WI38 (cell line): ENCODE results near the gene CDC6.

Experiments used
- H3K4me3 ChIP-seq: 2 replicates; pipeline ENCODE4 v1.5.1; 2011; ENCODE audit warnings: low read depth, mild to moderate bottlenecking, control low read depth, low read length
- TF ChIP-seq, protein P1 (sequence below): IDR thresholded peaks from 2 replicates; pipeline ENCODE4 v1.5.1; 2012; ENCODE audit warnings: low read depth, mild to moderate bottlenecking, control low read depth, low read length

Gene CDC6

GRCh38 chr17:40251576-40251975 is 36.1 kb upstream of the CDC6 start:
- TF ChIP-seq, protein P1, sequence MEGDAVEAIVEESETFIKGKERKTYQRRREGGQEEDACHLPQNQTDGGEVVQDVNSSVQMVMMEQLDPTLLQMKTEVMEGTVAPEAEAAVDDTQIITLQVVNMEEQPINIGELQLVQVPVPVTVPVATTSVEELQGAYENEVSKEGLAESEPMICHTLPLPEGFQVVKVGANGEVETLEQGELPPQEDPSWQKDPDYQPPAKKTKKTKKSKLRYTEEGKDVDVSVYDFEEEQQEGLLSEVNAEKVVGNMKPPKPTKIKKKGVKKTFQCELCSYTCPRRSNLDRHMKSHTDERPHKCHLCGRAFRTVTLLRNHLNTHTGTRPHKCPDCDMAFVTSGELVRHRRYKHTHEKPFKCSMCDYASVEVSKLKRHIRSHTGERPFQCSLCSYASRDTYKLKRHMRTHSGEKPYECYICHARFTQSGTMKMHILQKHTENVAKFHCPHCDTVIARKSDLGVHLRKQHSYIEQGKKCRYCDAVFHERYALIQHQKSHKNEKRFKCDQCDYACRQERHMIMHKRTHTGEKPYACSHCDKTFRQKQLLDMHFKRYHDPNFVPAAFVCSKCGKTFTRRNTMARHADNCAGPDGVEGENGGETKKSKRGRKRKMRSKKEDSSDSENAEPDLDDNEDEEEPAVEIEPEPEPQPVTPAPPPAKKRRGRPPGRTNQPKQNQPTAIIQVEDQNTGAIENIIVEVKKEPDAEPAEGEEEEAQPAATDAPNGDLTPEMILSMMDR = no peak
- H3K4me3 ChIP-seq = no peak overlapping the region

GRCh38 chr17:40253565-40253964 is 34.1 kb upstream of the CDC6 start:
- no peak overlapping the region for H3K4me3 ChIP-seq
- TF ChIP-seq, protein P1 = no peak

DNA sequence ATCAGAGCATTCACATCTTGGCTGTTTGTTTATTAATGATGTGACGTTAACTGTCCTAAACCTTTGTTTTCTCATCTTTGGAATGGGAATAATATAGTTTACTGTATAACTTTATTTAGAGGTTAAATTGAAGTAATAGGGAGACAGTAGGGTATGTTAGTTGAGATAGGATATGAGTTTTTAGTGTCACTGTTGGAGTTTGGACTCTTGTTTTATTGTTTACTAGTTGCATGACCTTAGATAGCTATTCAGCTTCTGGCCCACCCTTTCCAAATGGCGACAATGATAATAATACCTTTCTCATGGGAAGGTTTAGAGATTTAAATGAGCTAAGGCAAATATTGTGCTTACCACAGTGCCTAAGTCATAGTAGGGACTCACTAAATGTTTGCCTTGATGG is 28.2 kb upstream of the CDC6 start:
- no peak overlapping the region for H3K4me3 ChIP-seq
- TF ChIP-seq, protein P1 = no peak

DNA sequence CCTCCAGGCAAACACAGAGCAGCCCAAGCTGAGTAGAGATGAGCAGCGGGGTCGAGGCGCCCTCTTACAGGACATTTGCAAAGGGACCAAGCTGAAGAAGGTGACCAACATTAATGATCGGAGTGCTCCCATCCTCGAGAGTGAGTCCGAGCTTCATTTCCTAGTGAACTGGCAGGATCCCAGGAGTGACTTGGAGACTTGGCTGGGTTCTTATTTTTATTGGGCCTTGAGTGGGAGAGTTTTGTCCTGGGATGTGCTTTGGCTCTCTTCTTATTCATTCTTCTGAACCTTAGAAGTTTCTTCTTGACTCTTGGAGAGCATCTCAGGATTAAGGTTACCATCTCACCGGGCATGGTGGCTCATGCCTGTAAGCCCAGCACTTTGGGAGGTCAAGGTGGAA is 27.2 kb upstream of the CDC6 start:
- no peak overlapping the region for H3K4me3 ChIP-seq
- TF ChIP-seq, protein P1 = no peak

DNA sequence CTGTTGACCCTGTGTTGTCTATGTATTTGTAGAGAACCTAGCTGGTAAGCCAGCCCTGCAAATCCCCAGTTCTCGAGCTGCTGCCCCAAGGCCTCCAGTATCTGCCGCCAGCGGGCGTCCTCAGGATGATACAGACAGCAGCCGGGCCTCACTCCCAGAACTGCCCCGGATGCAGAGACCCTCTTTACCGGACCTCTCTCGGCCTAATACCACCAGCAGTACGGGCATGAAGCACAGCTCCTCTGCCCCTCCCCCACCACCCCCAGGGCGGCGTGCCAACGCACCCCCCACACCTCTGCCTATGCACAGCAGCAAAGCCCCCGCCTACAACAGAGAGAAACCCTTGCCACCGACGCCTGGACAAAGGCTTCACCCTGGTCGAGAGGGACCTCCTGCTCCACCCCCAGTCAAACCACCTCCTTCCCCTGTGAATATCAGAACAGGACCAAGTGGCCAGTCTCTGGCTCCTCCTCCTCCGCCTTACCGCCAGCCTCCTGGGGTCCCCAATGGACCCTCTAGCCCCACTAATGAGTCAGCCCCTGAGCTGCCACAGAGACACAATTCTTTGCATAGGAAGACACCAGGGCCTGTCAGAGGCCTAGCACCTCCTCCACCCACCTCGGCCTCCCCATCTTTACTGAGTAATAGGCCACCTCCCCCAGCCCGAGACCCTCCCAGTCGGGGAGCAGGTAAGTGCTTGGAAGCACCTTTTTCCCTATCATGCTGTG is 23.1 kb upstream of the CDC6 start:
- TF ChIP-seq, protein P1 = no peak
- H3K4me3 ChIP-seq = no peak overlapping the region

DNA sequence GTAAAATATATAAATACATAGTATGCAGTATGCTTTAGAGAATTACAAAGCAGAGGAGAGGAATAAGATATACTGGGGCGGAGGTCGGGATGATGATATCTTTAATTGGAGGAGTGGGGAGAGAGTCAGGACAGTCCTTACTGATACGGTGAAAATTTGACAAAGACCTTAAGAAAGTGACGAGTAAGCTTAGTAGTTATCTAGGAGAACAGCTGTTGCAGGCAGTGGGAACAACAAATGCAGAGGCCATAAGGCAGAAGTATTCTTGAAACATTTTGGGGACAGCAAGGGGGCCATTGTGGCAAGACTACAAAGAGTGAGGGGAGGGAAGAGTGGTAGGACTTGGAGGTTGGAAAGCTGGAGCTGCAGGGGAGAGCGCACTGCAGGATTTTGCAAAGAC is 22.3 kb upstream of the CDC6 start:
- H3K4me3 ChIP-seq = no peak overlapping the region
- TF ChIP-seq, protein P1 = no peak

DNA sequence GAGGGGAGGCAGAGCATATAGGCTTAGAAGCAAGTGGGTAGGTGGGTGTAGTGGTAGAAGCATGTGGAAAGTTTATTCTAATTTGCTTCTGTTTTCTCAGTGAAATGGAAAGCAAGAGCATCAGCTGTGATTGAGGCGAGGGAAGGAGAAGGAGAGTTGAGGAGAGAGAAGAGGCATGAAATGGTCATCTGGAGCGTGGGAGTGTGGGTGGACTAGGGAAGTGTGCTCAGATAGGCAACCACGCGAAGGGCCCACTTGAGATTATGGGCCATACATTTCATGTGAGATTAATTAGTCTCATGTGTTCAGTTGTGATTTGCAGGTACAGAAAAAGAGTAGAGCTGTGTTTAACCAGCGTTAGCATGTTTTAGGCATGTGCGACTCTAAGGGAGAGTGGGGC is 20.8 kb upstream of the CDC6 start:
- H3K4me3 ChIP-seq = no peak overlapping the region
- TF ChIP-seq, protein P1 = no peak
